Stomach (tissue), 9 donors: Measurements from ENCODE around the gene NAXE. TPM values are rescaled to one million over a fixed set of nuclear protein-coding genes. Genes with fewer than 3 reads are reported as not detected.
"Not testable (repeated sequence)": the region's sequence is repeated elsewhere in the genome, so short reads cannot be mapped to it uniquely, and the experiment has no call there.

Source experiments
- DNase-seq, 2 donors: peaks; one replicate each; pipeline versions ENCODE4 v3.0.0 to v3.0.0-alpha.2; 2013 to 2019
- H3K27ac ChIP-seq, 5 donors: fragments of 200-600 bp in 4 of 5; sonication (generic) in 4 of 5; one replicate each; pipeline ENCODE4 v1.5.1; 2013 to 2019; ENCODE audit warnings: mild to moderate bottlenecking in 1 of 5, moderate library complexity in 1 of 5
- H3K27me3 ChIP-seq, 3 donors: fragments of 200-600 bp; sonication (generic); one replicate each; pipeline ENCODE4 v1.5.1; 2017 to 2019; ENCODE audit warnings: mixed run types in 1 of 3
- H3K36me3 ChIP-seq, 4 donors: fragments of 200-600 bp; sonication (generic); 1 replicate in 3 of 4; 2 replicates in 1 of 4; pipeline ENCODE4 v1.5.1; 2016 to 2019
- H3K4me1 ChIP-seq, 4 donors: fragments of 200-600 bp; sonication (generic); one replicate each; pipeline ENCODE4 v1.5.1; 2016 to 2019
- H3K4me3 ChIP-seq, 4 donors: fragments of 200-600 bp; sonication (generic) in 3 of 4; one replicate each; pipeline ENCODE4 v1.5.1; 2016 to 2019; ENCODE audit warnings: mild to moderate bottlenecking in 1 of 4
- H3K9me3 ChIP-seq, 4 donors: fragments of 200-600 bp; sonication (generic); one replicate each; pipeline ENCODE4 v1.5.1; 2016 to 2019
- EP300 ChIP-seq: sonication (generic); formaldehyde crosslinking; IDR thresholded peaks from one replicate; pipeline ENCODE4 v1.6.1; 2017; ENCODE audit warnings: antibody characterized with exemption
- POLR2A ChIP-seq, 4 donors: fragments of 450-650 bp; IDR thresholded peaks; one replicate each; pipeline ENCODE4 v1.6.1; 2016; ENCODE audit warnings: antibody characterized with exemption in 4 of 4, control low read depth in 2 of 4, mild to moderate bottlenecking in 1 of 4, moderate library complexity in 1 of 4
- POLR2AphosphoS5 ChIP-seq, 3 donors: sonication (generic); formaldehyde crosslinking; IDR thresholded peaks; one replicate each; pipeline ENCODE4 v1.6.1; 2016; ENCODE audit warnings: antibody characterized with exemption in 3 of 3
- WGBS, 5 donors: extraction: QIAGEN DNeasy Blood & Tissue Kit in 3 of 5; methylation state at CpG; one replicate each; pipeline versions ENCODE4 v1.1.5 to v1.1.7; 2013 to 2018; 5-methylcytosine and 5-hydroxymethylcytosine counted together
- intact Hi-C: fragments of 100-400 bp; cut with DNase I; formaldehyde crosslinking; loops from one replicate; pipeline ENCODE4 v1.15.1; 2023; ENCODE audit warnings: low total_unique reads
- polyA plus RNA-seq, 3 donors: library from polyadenylated mRNA; stranded (reverse); fragments of 200-250 nt; gene quantifications; one replicate each; pipeline ENCODE4 v1.2.3, GENCODE V29; 2013
- total RNA-seq, 5 donors: library from RNA; depleted of rRNA; stranded (reverse); fragments of >200 nt; gene quantifications; one replicate each; pipeline versions ENCODE4 v1.1.0 to v1.2.3, GENCODE V29; 2014 to 2016
- TF ChIP-seq, protein P1 (sequence below), 7 experiments: fragments of 450-650 bp in 4 of 7; fragments of 200-600 bp in 3 of 7; sonication (generic) in 3 of 7; IDR thresholded peaks; one replicate each; pipeline ENCODE4 v1.5.1; 2016 to 2019; ENCODE audit warnings: antibody characterized with exemption in 7 of 7, control low read depth in 2 of 7, mild to moderate bottlenecking in 1 of 7
- donor health status: healthy with polysubstance abuse.
- donor health status: Bipolar disorder and iron deficiency.
- donor health status: healthy.

Gene NAXE
- total and polyA plus RNA-seq, 8 donors = 46.1 to 84.9 (median 69.9) TPM

DNA sequence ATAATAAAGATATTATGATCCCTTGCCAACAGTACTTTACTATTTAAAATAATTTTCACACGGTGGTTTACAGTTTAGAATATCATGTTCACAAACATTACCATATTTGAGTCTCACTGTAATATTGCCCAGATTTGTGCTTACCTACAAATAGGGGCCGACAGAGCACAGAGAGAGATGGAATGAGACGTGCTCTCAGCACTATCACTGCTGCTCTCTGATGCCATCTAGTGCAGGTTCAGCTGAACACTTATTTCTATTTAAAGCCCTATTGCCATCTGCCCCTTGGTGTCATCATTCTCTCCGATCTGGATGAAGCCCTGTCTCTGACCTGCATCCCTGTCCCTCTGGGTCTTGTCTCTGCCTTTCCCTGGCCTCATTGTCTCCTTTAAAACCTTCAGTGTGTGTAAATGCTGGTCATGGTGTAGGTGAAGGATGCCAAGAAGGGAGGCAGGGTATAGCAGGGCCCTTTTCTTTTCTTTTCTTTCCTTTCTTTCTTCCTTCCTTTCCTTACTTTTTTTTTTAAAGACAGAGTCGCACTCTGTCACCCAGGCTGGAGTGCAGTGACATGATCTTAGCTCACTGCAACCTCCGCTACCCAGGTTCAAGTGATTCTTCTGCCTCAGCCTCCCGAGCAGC is 16.6 kb downstream of the NAXE start:
- Histone ChIP-seq H3K27ac (no peak overlapping the region), H3K4me1 (peaks cover 0 to 7% (median 3%) of the 10 kb centered on the region in 4 donors), H3K9me3 (no peaks in the 10 kb centered on the region), H3K27me3 (peaks cover 0 to 30% (median 0%) of the 10 kb centered on the region in 3 donors), H3K4me3 (no peak overlapping the region), H3K36me3 (no peaks in the 10 kb centered on the region)
- 27 to 32% (median 29%) methylated on average over 7 of the region's 7 CpGs for WGBS, 5 donors
- TF ChIP-seq POLR2A (IDR thresholded peaks at IDR 0.05) = no peak
- no peak for TF ChIP-seq EP300
- TF ChIP-seq POLR2AphosphoS5 (IDR thresholded peaks at IDR 0.05) = peak in 1 of 3 donors; percentile 19
- TF ChIP-seq, protein P1, sequence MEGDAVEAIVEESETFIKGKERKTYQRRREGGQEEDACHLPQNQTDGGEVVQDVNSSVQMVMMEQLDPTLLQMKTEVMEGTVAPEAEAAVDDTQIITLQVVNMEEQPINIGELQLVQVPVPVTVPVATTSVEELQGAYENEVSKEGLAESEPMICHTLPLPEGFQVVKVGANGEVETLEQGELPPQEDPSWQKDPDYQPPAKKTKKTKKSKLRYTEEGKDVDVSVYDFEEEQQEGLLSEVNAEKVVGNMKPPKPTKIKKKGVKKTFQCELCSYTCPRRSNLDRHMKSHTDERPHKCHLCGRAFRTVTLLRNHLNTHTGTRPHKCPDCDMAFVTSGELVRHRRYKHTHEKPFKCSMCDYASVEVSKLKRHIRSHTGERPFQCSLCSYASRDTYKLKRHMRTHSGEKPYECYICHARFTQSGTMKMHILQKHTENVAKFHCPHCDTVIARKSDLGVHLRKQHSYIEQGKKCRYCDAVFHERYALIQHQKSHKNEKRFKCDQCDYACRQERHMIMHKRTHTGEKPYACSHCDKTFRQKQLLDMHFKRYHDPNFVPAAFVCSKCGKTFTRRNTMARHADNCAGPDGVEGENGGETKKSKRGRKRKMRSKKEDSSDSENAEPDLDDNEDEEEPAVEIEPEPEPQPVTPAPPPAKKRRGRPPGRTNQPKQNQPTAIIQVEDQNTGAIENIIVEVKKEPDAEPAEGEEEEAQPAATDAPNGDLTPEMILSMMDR (IDR thresholded peaks at IDR 0.05) = peak in 5 of 7 experiments; percentile 50 to 82 (median 64)
- intact Hi-C loops = loop anchor here (10.0 kb wide), 1 partner anchor 143 kb away; no protein-coding TSS in a partner anchor
- DNase-seq = peak; percentile 48 to 90

DNA sequence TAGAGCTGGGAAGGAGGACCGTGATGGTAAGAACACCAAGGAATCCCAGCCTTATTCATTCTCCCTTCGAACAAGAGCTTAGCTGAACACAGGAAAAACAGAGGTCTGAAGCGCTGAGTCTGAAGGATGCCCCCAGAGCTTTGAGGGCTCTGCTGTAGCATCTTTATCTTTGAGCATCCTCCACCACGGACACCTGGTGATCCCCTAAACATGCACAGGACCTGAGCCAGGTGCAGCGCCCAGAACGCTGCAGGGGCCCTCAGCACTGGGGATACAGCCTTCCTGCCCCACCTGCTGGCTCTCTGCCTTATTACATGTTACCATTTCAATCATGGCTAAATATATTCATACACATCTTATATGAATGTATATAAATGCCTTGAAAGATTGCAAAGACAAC is 17.4 kb downstream of the NAXE start:
- no peak overlapping the region for H3K27ac ChIP-seq
- H3K27me3 ChIP-seq = peaks cover 0 to 30% (median 0%) of the 10 kb centered on the region in 3 donors
- H3K9me3 ChIP-seq = no peaks in the 10 kb centered on the region
- peaks cover 0 to 7% (median 3%) of the 10 kb centered on the region in 4 donors for H3K4me1 ChIP-seq
- TF ChIP-seq EP300 = no peak
- TF ChIP-seq, protein P1 (IDR thresholded peaks at IDR 0.05) = peak in 5 of 7 experiments; percentile 15 to 57 (median 25)
- peak; percentile 51 to 73 for DNase-seq
- no peaks in the 10 kb centered on the region for H3K36me3 ChIP-seq
- no peak overlapping the region for H3K4me3 ChIP-seq
- intact Hi-C loops = loop anchor here (10.0 kb wide), 1 partner anchor 144 kb away; no protein-coding TSS in a partner anchor
- WGBS, 5 donors = 36 to 43% (median 40%) methylated on average over 6 of the region's 6 CpGs

DNA sequence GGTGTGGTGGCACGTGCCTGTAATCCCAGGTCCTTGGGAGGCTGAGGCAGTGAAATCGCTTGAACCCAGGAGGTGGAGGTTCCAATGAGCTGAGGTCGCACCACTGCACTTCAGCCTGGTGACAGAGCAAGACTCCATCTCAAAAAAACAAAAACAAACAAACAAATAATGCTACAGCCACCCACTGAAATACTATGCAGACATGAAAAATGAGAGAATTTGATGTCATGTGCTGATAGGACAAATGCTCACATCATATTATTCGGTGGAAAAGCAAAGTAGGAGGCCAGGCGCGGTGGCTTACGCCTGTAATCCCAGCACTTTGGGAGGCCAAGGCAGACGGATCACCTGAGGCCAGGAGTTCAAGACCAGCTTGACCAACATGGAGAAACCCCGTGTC is 18.5 kb downstream of the NAXE start:
- H3K9me3 ChIP-seq, intact Hi-C loops, H3K4me1 ChIP-seq, H3K4me3 ChIP-seq, H3K36me3 ChIP-seq, H3K27ac ChIP-seq, DNase-seq: not testable (repeated sequence)
- WGBS, 5 donors = 88 to 91% (median 90%) methylated on average over 9 of the region's 9 CpGs
- peaks cover 0 to 31% (median 0%) of the 10 kb centered on the region in 3 donors for H3K27me3 ChIP-seq

DNA sequence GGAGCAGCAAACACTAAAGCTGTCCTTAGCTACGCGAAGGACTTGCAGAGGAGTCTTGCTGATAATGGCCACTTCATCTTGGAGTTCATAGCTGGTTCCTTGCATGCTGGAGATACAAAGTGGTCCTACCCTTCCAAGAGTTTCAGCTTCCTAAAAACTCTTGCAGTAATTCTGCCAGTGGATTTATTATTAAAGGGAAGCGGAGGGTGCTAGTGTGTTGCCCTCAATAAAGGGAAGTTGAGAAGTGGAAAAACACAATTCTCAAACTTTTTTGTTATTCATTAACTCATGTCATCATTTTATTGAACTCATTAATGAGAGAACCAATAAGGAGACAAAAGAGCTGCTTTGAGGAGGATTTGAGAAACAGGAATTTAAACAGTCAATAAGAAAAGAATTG is 21.1 kb downstream of the NAXE start:
- H3K27ac ChIP-seq = no peak overlapping the region
- WGBS, 5 donors = 35 to 53% (median 48%) methylated on average over 3 of the region's 3 CpGs

More for the DNA sequence above, 21.1 kb downstream of the NAXE start:
- H3K4me1 ChIP-seq = peaks cover 6 to 26% (median 14%) of the 10 kb centered on the region in 4 donors
- intact Hi-C loops = no loop called here
- no peak for DNase-seq
- TF ChIP-seq, protein P1 (IDR thresholded peaks at IDR 0.05) = no peak
- TF ChIP-seq POLR2A (IDR thresholded peaks at IDR 0.05) (no peak), EP300 (no peak), POLR2AphosphoS5 (IDR thresholded peaks at IDR 0.05) (no peak)
- H3K4me3 ChIP-seq = no peak overlapping the region
- H3K36me3 ChIP-seq = no peaks in the 10 kb centered on the region
- H3K9me3 ChIP-seq = no peaks in the 10 kb centered on the region
- H3K27me3 ChIP-seq = peaks cover 0 to 41% (median 0%) of the 10 kb centered on the region in 3 donors
